Testis (tissue), 3 donors: Measurements from ENCODE around the gene DPP10. TPM values are rescaled to one million over a fixed set of nuclear protein-coding genes. Genes with fewer than 3 reads are reported as not detected.

Experiments used
- DNase-seq: peaks from one replicate; pipeline ENCODE4 v3.0.0-alpha.2; 2019
- H3K27ac ChIP-seq, 2 donors: fragments of 200-600 bp; sonication (generic); one replicate each; pipeline ENCODE4 v1.5.1; 2019
- H3K27me3 ChIP-seq: fragments of 200-600 bp; sonication (generic); one replicate; pipeline ENCODE4 v1.5.1; 2019
- H3K36me3 ChIP-seq: fragments of 200-600 bp; sonication (generic); one replicate; pipeline ENCODE4 v1.5.1; 2017; ENCODE audit warnings: low read depth; ENCODE audit errors: missing control alignments
- H3K4me1 ChIP-seq: fragments of 200-600 bp; sonication (generic); one replicate; pipeline ENCODE4 v1.5.1; 2019
- H3K4me3 ChIP-seq, 2 donors: fragments of 200-600 bp; sonication (generic); one replicate each; pipeline ENCODE4 v1.5.1; 2017 to 2019
- H3K9me3 ChIP-seq: fragments of 200-600 bp; sonication (generic); one replicate; pipeline ENCODE4 v1.5.1; 2017
- CTCF ChIP-seq, 3 experiments: fragments of 450-650 bp in 2 of 3; fragments of 200-600 bp in 1 of 3; sonication (generic) in 1 of 3; IDR thresholded peaks; one replicate each; pipeline ENCODE4 v1.5.1; 2016 to 2019; ENCODE audit warnings: antibody characterized with exemption in 3 of 3, mild to moderate bottlenecking in 2 of 3, moderate library complexity in 1 of 3
- POLR2A ChIP-seq: fragments of 450-650 bp; IDR thresholded peaks from one replicate; pipeline ENCODE4 v1.6.1; 2017; ENCODE audit warnings: antibody characterized with exemption, mild to moderate bottlenecking, moderate library complexity
- WGBS, 2 donors: methylation state at CpG; one replicate each; pipeline ENCODE4 v1.1.5; 2018; 5-methylcytosine and 5-hydroxymethylcytosine counted together
- intact Hi-C: fragments of 100-400 bp; cut with DNase I; formaldehyde crosslinking; loops from one replicate; pipeline ENCODE4 v1.15.1; 2023; ENCODE audit warnings: low total_unique reads
- polyA plus RNA-seq: library from polyadenylated mRNA; stranded (reverse); fragments of 350-450 nt; fragmentation: Illumina TruSeq; extraction: RNeasy Lipid Tissue Mini Kit (QIAGEN cat#74804); gene quantifications from one replicate; pipeline ENCODE4 v1.2.3, GENCODE V29; 2014; ENCODE audit warnings: low read depth, low replicate concordance; ENCODE audit not compliant: insufficient read depth
- total RNA-seq, 2 donors: library from RNA; depleted of rRNA; stranded (reverse); fragments of >200 nt; gene quantifications; one replicate each; pipeline ENCODE4 v1.2.3, GENCODE V29; 2016

DPP10 gene
- total and polyA plus RNA-seq, 3 donors from 2014 or later, result 1.7 to 6.7 (median 6.7) TPM

GRCh38 chr2:114421781-114422180, 20.7 kb upstream of the DPP10 start:
- 41 to 67% methylated on average over 3 of the region's 3 CpGs for WGBS, 2 donors

GRCh38 chr2:114424699-114425098, 17.7 kb upstream of the DPP10 start:
- H3K4me1 ChIP-seq, result peaks cover 5% of the 10 kb centered on the region
- H3K27ac ChIP-seq, result no peak overlapping the region
- intact Hi-C loops, result no loop called here
- no peaks in the 10 kb centered on the region for H3K9me3 ChIP-seq
- no peak overlapping the region for H3K4me3 ChIP-seq
- WGBS, 2 donors, result 62 to 86% methylated on average over 2 of the region's 2 CpGs
- TF ChIP-seq POLR2A (no peak), CTCF (IDR thresholded peaks at IDR 0.05) (no peak)
- no peaks in the 10 kb centered on the region for H3K27me3 ChIP-seq
- no peaks in the 10 kb centered on the region for H3K36me3 ChIP-seq
- DNase-seq, result no peak

More at GRCh38 chr2:114421781-114422180, 20.7 kb upstream of the DPP10 start:
- H3K4me1 ChIP-seq, result peaks cover 3% of the 10 kb centered on the region
- H3K4me3 ChIP-seq, result no peak overlapping the region
- TF ChIP-seq POLR2A (no peak), CTCF (IDR thresholded peaks at IDR 0.05) (no peak)
- DNase-seq, result no peak
- no peaks in the 10 kb centered on the region for H3K9me3 ChIP-seq
- intact Hi-C loops, result no loop called here
- no peaks in the 10 kb centered on the region for H3K27me3 ChIP-seq
- no peaks in the 10 kb centered on the region for H3K36me3 ChIP-seq
- H3K27ac ChIP-seq, result no peak overlapping the region

GRCh38 chr2:114426756-114427155, 15.7 kb upstream of the DPP10 start:
- intact Hi-C loops, result no loop called here
- Histone ChIP-seq H3K4me3 (no peak overlapping the region), H3K4me1 (peaks cover 5% of the 10 kb centered on the region), H3K27me3 (no peaks in the 10 kb centered on the region), H3K36me3 (no peaks in the 10 kb centered on the region), H3K9me3 (no peaks in the 10 kb centered on the region), H3K27ac (no peak overlapping the region)
- 54 to 66% methylated on average over 3 of the region's 3 CpGs for WGBS, 2 donors
- peak; percentile 68 for DNase-seq
- TF ChIP-seq POLR2A, result no peak
- TF ChIP-seq CTCF (IDR thresholded peaks at IDR 0.05), result no peak

- Histone ChIP-seq H3K4me3 (no peak overlapping the region), H3K4me1 (no peaks in the 10 kb centered on the region), H3K9me3 (no peaks in the 10 kb centered on the region), H3K27me3 (no peaks in the 10 kb centered on the region), H3K27ac (no peak overlapping the region), H3K36me3 (no peaks in the 10 kb centered on the region)
- DNase-seq, result no peak
- 65 to 88% methylated on average over 1 of the region's 1 CpG for WGBS, 2 donors
- intact Hi-C loops, result no loop called here
- TF ChIP-seq CTCF (IDR thresholded peaks at IDR 0.05) (no peak), POLR2A (no peak)
Observed at GRCh38 chr2:114436329-114436728, 6.1 kb upstream of the DPP10 start.

GRCh38 chr2:114446571-114446970, 4.1 kb downstream of the DPP10 start:
- H3K4me3 ChIP-seq, result no peak overlapping the region
- intact Hi-C loops, result no loop called here
- no peak overlapping the region for H3K27ac ChIP-seq
- H3K4me1 ChIP-seq, result no peaks in the 10 kb centered on the region
- DNase-seq, result no peak
- WGBS, 2 donors, result 57 to 61% methylated on average over 4 of the region's 4 CpGs
- H3K9me3 ChIP-seq, result no peaks in the 10 kb centered on the region
- no peaks in the 10 kb centered on the region for H3K27me3 ChIP-seq
- no peak for TF ChIP-seq CTCF (IDR thresholded peaks at IDR 0.05)
- no peak for TF ChIP-seq POLR2A
- H3K36me3 ChIP-seq, result no peaks in the 10 kb centered on the region
